ENCODE data around the gene MRPS18B.

MRPS18B gene

DNA sequence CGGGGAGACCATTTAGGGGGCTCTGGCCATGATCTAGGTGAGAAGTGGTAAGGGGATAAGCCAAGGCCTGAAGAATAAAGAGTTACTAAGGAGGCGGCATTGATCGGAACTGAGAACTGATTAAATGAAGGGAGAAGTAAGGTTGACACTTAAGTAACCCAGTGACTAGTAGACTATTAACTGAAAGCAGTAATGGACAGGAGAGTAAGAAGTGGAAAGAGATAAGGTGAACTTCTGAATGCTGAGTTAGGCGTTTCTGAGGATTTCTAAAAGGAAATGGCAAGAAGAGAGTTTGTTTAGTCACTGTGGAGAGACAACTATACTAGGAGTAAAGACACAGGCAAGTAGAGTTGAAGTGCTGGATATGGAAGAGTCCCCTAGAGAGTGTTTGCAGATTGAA lies 44.5 kb upstream of the MRPS18B start:
- ATAC-seq (ENCODE audit: insufficient read depth, low read depth) = no peak
- Histone ChIP-seq H3K9me3 (ENCODE audit: insufficient read depth, low read length, severe bottlenecking) (no peaks in the 10 kb centered on the region), H3K27ac (ENCODE audit: low read length) (no peak overlapping the region), H3K79me2 (ENCODE audit: insufficient read depth, low read length) (peaks cover 70% of the 10 kb centered on the region), H3K4me1 (ENCODE audit: insufficient read depth, low read length) (peaks cover 50% of the 10 kb centered on the region), H3K27me3 (ENCODE audit: insufficient read depth, low read length, poor library complexity) (no peaks in the 10 kb centered on the region), H4K20me1 (ENCODE audit: insufficient read depth, low read length) (peaks cover 61% of the 10 kb centered on the region), H3K36me3 (ENCODE audit: insufficient read depth, low read length) (peaks cover 44% of the 10 kb centered on the region), H3K4me3 (ENCODE audit: low read depth in 1 of 2, low read length in 2 of 2) (peak overlapping the region in 1 of 2 experiments; percentile 84; a peak in 1 of 4 replicates), H3K4me2 (ENCODE audit: insufficient read depth, low read length) (peak overlapping the region; percentile 95), H2AFZ (ENCODE audit: low read depth, low read length) (no peak overlapping the region), H3K9ac (ENCODE audit: low read depth, low read length) (peak overlapping the region; percentile 81; the same call in 1 of the 2 replicates)
- TF ChIP-seq EZH2 (IDR thresholded peaks at IDR 0.05; ENCODE audit: borderline replicate concordance, low read depth, low read length, severe bottlenecking) = no peak
- TF ChIP-seq, protein P1, sequence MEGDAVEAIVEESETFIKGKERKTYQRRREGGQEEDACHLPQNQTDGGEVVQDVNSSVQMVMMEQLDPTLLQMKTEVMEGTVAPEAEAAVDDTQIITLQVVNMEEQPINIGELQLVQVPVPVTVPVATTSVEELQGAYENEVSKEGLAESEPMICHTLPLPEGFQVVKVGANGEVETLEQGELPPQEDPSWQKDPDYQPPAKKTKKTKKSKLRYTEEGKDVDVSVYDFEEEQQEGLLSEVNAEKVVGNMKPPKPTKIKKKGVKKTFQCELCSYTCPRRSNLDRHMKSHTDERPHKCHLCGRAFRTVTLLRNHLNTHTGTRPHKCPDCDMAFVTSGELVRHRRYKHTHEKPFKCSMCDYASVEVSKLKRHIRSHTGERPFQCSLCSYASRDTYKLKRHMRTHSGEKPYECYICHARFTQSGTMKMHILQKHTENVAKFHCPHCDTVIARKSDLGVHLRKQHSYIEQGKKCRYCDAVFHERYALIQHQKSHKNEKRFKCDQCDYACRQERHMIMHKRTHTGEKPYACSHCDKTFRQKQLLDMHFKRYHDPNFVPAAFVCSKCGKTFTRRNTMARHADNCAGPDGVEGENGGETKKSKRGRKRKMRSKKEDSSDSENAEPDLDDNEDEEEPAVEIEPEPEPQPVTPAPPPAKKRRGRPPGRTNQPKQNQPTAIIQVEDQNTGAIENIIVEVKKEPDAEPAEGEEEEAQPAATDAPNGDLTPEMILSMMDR (IDR thresholded peaks at IDR 0.05; ENCODE audit: borderline replicate concordance, extremely low read depth, low read length, poor library complexity, severe bottlenecking) = no peak
- DNase-seq = no peak

DNA sequence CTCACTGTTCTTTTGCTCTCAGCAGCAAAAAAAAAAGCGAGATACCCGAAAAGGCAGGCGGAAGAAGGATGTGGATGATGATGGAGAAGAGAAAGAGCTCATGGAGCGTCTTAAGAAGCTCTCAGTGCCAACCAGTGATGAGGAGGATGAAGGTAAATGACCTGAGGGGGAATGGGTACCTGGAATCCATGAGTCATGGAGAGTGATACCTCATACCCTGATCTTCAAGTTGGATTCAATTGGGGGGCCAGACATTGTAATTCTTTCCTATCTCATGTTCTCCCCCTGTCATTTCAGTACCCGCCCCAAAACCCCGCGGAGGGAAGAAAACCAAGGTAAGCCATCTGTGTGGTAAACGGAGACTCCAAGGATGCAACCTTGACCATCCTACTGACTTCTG lies 39.6 kb upstream of the MRPS18B start:
- no peak overlapping the region for H2AFZ ChIP-seq (ENCODE audit: low read depth, low read length)
- peaks cover 79% of the 10 kb centered on the region for H3K36me3 ChIP-seq (ENCODE audit: insufficient read depth, low read length)
- H3K4me1 ChIP-seq (ENCODE audit: insufficient read depth, low read length) = peaks cover 21% of the 10 kb centered on the region
- H3K4me2 ChIP-seq (ENCODE audit: insufficient read depth, low read length) = no peak overlapping the region
- no peaks in the 10 kb centered on the region for H3K27me3 ChIP-seq (ENCODE audit: insufficient read depth, low read length, poor library complexity)
- H3K9me3 ChIP-seq (ENCODE audit: insufficient read depth, low read length, severe bottlenecking) = no peaks in the 10 kb centered on the region
- no peak overlapping the region for H3K4me3 ChIP-seq (ENCODE audit: low read depth in 1 of 2, low read length in 2 of 2)
- no peak overlapping the region for H3K9ac ChIP-seq (ENCODE audit: low read depth, low read length)
- H3K79me2 ChIP-seq (ENCODE audit: insufficient read depth, low read length) = peaks cover 52% of the 10 kb centered on the region
- TF ChIP-seq EZH2 (IDR thresholded peaks at IDR 0.05; ENCODE audit: borderline replicate concordance, low read depth, low read length, severe bottlenecking) = no peak
- TF ChIP-seq, protein P1 (IDR thresholded peaks at IDR 0.05; ENCODE audit: borderline replicate concordance, extremely low read depth, low read length, poor library complexity, severe bottlenecking) = no peak
- H4K20me1 ChIP-seq (ENCODE audit: insufficient read depth, low read length) = peaks cover 52% of the 10 kb centered on the region
- ATAC-seq (ENCODE audit: insufficient read depth, low read depth) (no peak), DNase-seq (no peak)
- H3K27ac ChIP-seq (ENCODE audit: low read length) = no peak overlapping the region

- Histone ChIP-seq H3K36me3 (ENCODE audit: insufficient read depth, low read length) (peaks cover 95% of the 10 kb centered on the region), H4K20me1 (ENCODE audit: insufficient read depth, low read length) (peaks cover 7% of the 10 kb centered on the region; the same call in 1 of the 2 replicates), H3K4me3 (ENCODE audit: low read depth in 1 of 2, low read length in 2 of 2) (no peak overlapping the region), H2AFZ (ENCODE audit: low read depth, low read length) (no peak overlapping the region), H3K79me2 (ENCODE audit: insufficient read depth, low read length) (no peaks in the 10 kb centered on the region), H3K27ac (ENCODE audit: low read length) (no peak overlapping the region), H3K27me3 (ENCODE audit: insufficient read depth, low read length, poor library complexity) (no peaks in the 10 kb centered on the region), H3K9me3 (ENCODE audit: insufficient read depth, low read length, severe bottlenecking) (no peaks in the 10 kb centered on the region), H3K9ac (ENCODE audit: low read depth, low read length) (no peak overlapping the region), H3K4me2 (ENCODE audit: insufficient read depth, low read length) (no peak overlapping the region), H3K4me1 (ENCODE audit: insufficient read depth, low read length) (no peaks in the 10 kb centered on the region)
- no peak for TF ChIP-seq EZH2 (IDR thresholded peaks at IDR 0.05; ENCODE audit: borderline replicate concordance, low read depth, low read length, severe bottlenecking)
- TF ChIP-seq, protein P1 (IDR thresholded peaks at IDR 0.05; ENCODE audit: borderline replicate concordance, extremely low read depth, low read length, poor library complexity, severe bottlenecking) = no peak
- no peak for ATAC-seq (ENCODE audit: insufficient read depth, low read depth)
- no peak for DNase-seq
Measured at GRCh38 chr6:30583921-30584320, 33.7 kb upstream of the MRPS18B start.

Data from DND-41 (cell line).